C4-2B (cell line): ENCODE results near the gene OR2W1.

Source experiments
- H3K27ac ChIP-seq: fragments of 450-650 bp; 2 replicates; pipeline ENCODE4 v1.5.1; 2017
- CTCF ChIP-seq: fragments of 450-650 bp; conservative IDR thresholded peaks from 2 replicates; pipeline ENCODE4 v1.5.1; 2017; ENCODE audit warnings: mild to moderate bottlenecking
- ZFX ChIP-seq: fragments of 450-650 bp; IDR thresholded peaks from 2 replicates; pipeline ENCODE4 v1.6.1; 2017

OR2W1 gene

GRCh38 chr6:29016559-29017427 lies 28.2 kb downstream of the OR2W1 start:
- H3K27ac ChIP-seq = no peak overlapping the region
- peak; percentile 89 for TF ChIP-seq CTCF
- TF ChIP-seq ZFX = no peak

GRCh38 chr6:29014729-29015608 lies 30.0 kb downstream of the OR2W1 start:
- no peak for TF ChIP-seq CTCF
- TF ChIP-seq ZFX = no peak
- H3K27ac ChIP-seq = no peak overlapping the region

GRCh38 chr6:29011276-29011734 lies 33.7 kb downstream of the OR2W1 start:
- no peak overlapping the region for H3K27ac ChIP-seq
- TF ChIP-seq CTCF = no peak
- no peak for TF ChIP-seq ZFX

GRCh38 chr6:29009358-29009757 lies 35.6 kb downstream of the OR2W1 start:
- TF ChIP-seq ZFX (no peak), CTCF (no peak)
- H3K27ac ChIP-seq = no peak overlapping the region

GRCh38 chr6:29008089-29008488 lies 36.9 kb downstream of the OR2W1 start:
- TF ChIP-seq ZFX (no peak), CTCF (no peak)
- H3K27ac ChIP-seq = no peak overlapping the region

GRCh38 chr6:29005183-29005885 lies 39.6 kb downstream of the OR2W1 start, which contains the start of gene ZNF311:
TSS of gene ZNF311 (minus strand) at chr6:29005315. CDS start at chr6:29003954, 1,361 bp downstream.
- no peak within 1 kb of the TSS for H3K27ac ChIP-seq
- TF ChIP-seq ZFX (no peak), CTCF (no peak)
